Endothelial cell of umbilical vein (primary cell): ENCODE data around the gene ZC3H18. TPM values are rescaled to one million over a fixed set of nuclear protein-coding genes. Genes with fewer than 3 reads are reported as not detected.

Experiments used
- BruUV-seq: library from RNA; stranded (reverse); fragments of 400-500 nt; replicated peaks from 2 replicates; lab custom pipeline; 2021; lab: Mats Ljungman, UMichigan
- CTCF ChIA-PET: fragments of 300-600, 350-600 bp; sonication (Branson Sonifier 250); formaldehyde crosslinking; loops from one replicate; lab custom pipeline; 2021; ENCODE audit warnings: antibody characterized with exemption, inconsistent platforms; lab: Charles Lee
- POLR2A ChIA-PET: fragments of 300-600, 350-600 bp; sonication (Branson Sonifier 250); formaldehyde crosslinking; loops from one replicate; lab custom pipeline; 2021; ENCODE audit warnings: antibody characterized with exemption, inconsistent platforms; lab: Charles Lee
- DNase-seq: peaks from one replicate; pipeline ENCODE4 v3.0.0-alpha.2; 2011; ENCODE audit warnings: low read depth, low spot score
- FAIRE-seq: peaks from 2 replicates; lab custom pipeline; 2011; peaks lifted over from hg19 to GRCh38; lab: Jason Lieb, UNC
- H2AFZ ChIP-seq: 2 replicates; pipeline ENCODE4 v1.6.0; 2012; ENCODE audit warnings: low read depth, low read length, control low read depth, inconsistent platforms
- H3K27ac ChIP-seq: 2 replicates; pipeline ENCODE4 v1.5.1; 2011; ENCODE audit warnings: low read depth, mild to moderate bottlenecking, control low read depth, low read length, moderate library complexity; ENCODE audit not compliant: insufficient read depth
- H3K27me3 ChIP-seq, 2 experiments: 2 replicates each; pipeline versions ENCODE4 v1.6.0 to v1.6.1; 2011; ENCODE audit warnings: low read length in 2 of 2, mixed read lengths in 1 of 2; ENCODE audit not compliant: control insufficient read depth in 2 of 2, insufficient read depth in 2 of 2
- H3K36me3 ChIP-seq, 2 experiments: 2 replicates in 1 of 2; 3 replicates in 1 of 2; pipeline ENCODE4 v1.5.1; 2011; ENCODE audit warnings: low read length in 2 of 2, mild to moderate bottlenecking in 1 of 2, moderate library complexity in 1 of 2; ENCODE audit not compliant: control insufficient read depth in 2 of 2, insufficient read depth in 2 of 2; ENCODE audit errors: extremely low read depth in 1 of 2
- H3K4me1 ChIP-seq: 3 replicates; pipeline ENCODE4 v1.5.1; 2011; ENCODE audit warnings: mild to moderate bottlenecking, low read length; ENCODE audit not compliant: control insufficient read depth, insufficient read depth; ENCODE audit errors: extremely low read depth
- H3K4me2 ChIP-seq: 2 replicates; pipeline ENCODE4 v1.6.1; 2011; ENCODE audit warnings: low read length, control low read depth, mixed read lengths; ENCODE audit not compliant: insufficient read depth
- H3K4me3 ChIP-seq, 3 experiments: fragments of 200-600 bp in 1 of 3; sonication (generic), shearing (Covaris generic) in 1 of 3; replicated peaks in 1 of 3; 2 replicates each; pipeline ENCODE4 v1.5.1; 2011 to 2016; ENCODE audit warnings: control low read depth in 3 of 3, low read length in 3 of 3, mild to moderate bottlenecking in 2 of 3, inconsistent platforms in 1 of 3, low read depth in 1 of 3, moderate library complexity in 1 of 3; ENCODE audit not compliant: insufficient read depth in 1 of 3
- H3K79me2 ChIP-seq: 2 replicates; pipeline ENCODE4 v1.6.0; 2012; ENCODE audit warnings: low read length, inconsistent platforms; ENCODE audit not compliant: control insufficient read depth, insufficient read depth
- H3K9ac ChIP-seq: replicated peaks from 2 replicates; pipeline ENCODE3; 2011; ENCODE audit warnings: low read length, control low read depth; ENCODE audit not compliant: insufficient read depth; ENCODE audit errors: extremely low read depth
- H3K9me1 ChIP-seq: replicated peaks from 3 replicates; pipeline ENCODE4 v1.6.0; 2011; ENCODE audit warnings: mild to moderate bottlenecking, low read length; ENCODE audit not compliant: control insufficient read depth, insufficient read depth; ENCODE audit errors: extremely low read depth
- H3K9me3 ChIP-seq: replicated peaks from 2 replicates; pipeline ENCODE4 v1.5.1; 2012; ENCODE audit warnings: low read length, inconsistent platforms; ENCODE audit not compliant: control insufficient read depth, insufficient read depth
- H4K20me1 ChIP-seq: replicated peaks from 2 replicates; pipeline ENCODE3; 2011; ENCODE audit warnings: mild to moderate bottlenecking, low read length; ENCODE audit not compliant: control insufficient read depth, insufficient read depth; ENCODE audit errors: extremely low read depth
- CTCF ChIP-seq, 2 donors: IDR thresholded peaks; 1 replicate in 1 of 2; 2 replicates in 1 of 2; pipeline ENCODE4 v1.5.1; 2011; ENCODE audit warnings: low read length in 2 of 2, mild to moderate bottlenecking in 2 of 2, moderate library complexity in 2 of 2, control low read depth in 1 of 2, inconsistent platforms in 1 of 2, low read depth in 1 of 2; ENCODE audit not compliant: insufficient read depth in 1 of 2; ENCODE audit errors: extremely low read depth in 1 of 2
- EZH2 ChIP-seq: IDR thresholded peaks from 2 replicates; pipeline ENCODE4 v1.6.1; 2012; ENCODE audit warnings: borderline replicate concordance, low read depth, mild to moderate bottlenecking, moderate library complexity, low read length, inconsistent platforms; ENCODE audit not compliant: severe bottlenecking
- FOS ChIP-seq: IDR thresholded peaks from 2 replicates; pipeline ENCODE4 v1.6.1; 2011; ENCODE audit warnings: mild to moderate bottlenecking, low read length, moderate library complexity, borderline replicate concordance; ENCODE audit not compliant: insufficient read depth
- GATA2 ChIP-seq: IDR thresholded peaks from 2 replicates; pipeline ENCODE4 v1.7.0; 2011; ENCODE audit warnings: low read depth, mild to moderate bottlenecking, moderate library complexity, mixed read lengths, low read length; ENCODE audit not compliant: insufficient read length, insufficient read depth
- JUN ChIP-seq: IDR thresholded peaks from 2 replicates; pipeline ENCODE4 v1.6.1; 2011; ENCODE audit warnings: borderline replicate concordance, low read depth; ENCODE audit not compliant: insufficient read length, insufficient read depth
- MAX ChIP-seq: IDR thresholded peaks from 2 replicates; pipeline ENCODE4 v1.6.1; 2011; ENCODE audit not compliant: insufficient read depth, insufficient read length
- MYC ChIP-seq: IDR thresholded peaks from one replicate; pipeline ENCODE4 v1.6.1; 2011; ENCODE audit warnings: mild to moderate bottlenecking, low read depth, low read length
- POLR2A ChIP-seq: IDR thresholded peaks from 2 replicates; pipeline ENCODE4 v1.6.1; 2012; ENCODE audit warnings: low read depth, mild to moderate bottlenecking, control low read depth, low read length
- POLR2AphosphoS5 ChIP-seq: IDR thresholded peaks from 2 replicates; pipeline ENCODE4 v1.6.1; 2012; ENCODE audit warnings: low read depth, mild to moderate bottlenecking, control low read depth, low read length, moderate library complexity; ENCODE audit not compliant: insufficient read depth
- dilution Hi-C: fragments of 300-500 bp; cut with MboI; formaldehyde crosslinking; loops from one replicate; pipeline ENCODE4 v1.15.0; 2019; ENCODE audit warnings: low sequenced_read_pairs; ENCODE audit not compliant: extremely low pct_ligation_motif_present
- intact Hi-C: fragments of 100-400 bp; cut with micrococcal nuclease; formaldehyde crosslinking; loops from one replicate; pipeline ENCODE4 v1.10.0; 2022
- polyA plus RNA-seq, 4 experiments: library from polyadenylated mRNA; depleted of rRNA in 3 of 4; stranded (reverse) in 3 of 4; unstranded in 1 of 4; fragments of >200 nt; gene quantifications; 2 replicates each; pipeline versions ENCODE4 v1.2.1 to v1.2.3, GENCODE V29; 2011 to 2012; ENCODE audit warnings: missing spikeins in 1 of 4
- total RNA-seq: library from RNA; stranded (reverse); gene quantifications from 2 replicates; pipeline ENCODE4 v1.2.3, GENCODE V29; 2021

ZC3H18 gene
- total and polyA plus RNA-seq, 2 donors (not counting 3 experiments of a cell fraction or from before 2014, with no cell fraction given) = 12.1 to 52.8 TPM

- H3K4me2 ChIP-seq = no peak overlapping the region
- CTCF ChIA-PET = interaction anchor here (1.2 kb wide), 1 partner anchor 18 kb away, joined by 4 read pairs; no protein-coding TSS in a partner anchor
- no peaks in the 10 kb centered on the region for H3K27me3 ChIP-seq
- DNase-seq (no peak), FAIRE-seq (no peak)
- H3K9ac ChIP-seq = no peak overlapping the region
- no peak overlapping the region for H3K4me3 ChIP-seq
- BruUV-seq = no TSS peak
- peaks cover 4% of the 10 kb centered on the region for H3K79me2 ChIP-seq
- H2AFZ ChIP-seq = no peak overlapping the region
- dilution Hi-C loops = no loop called here
- H3K9me1 ChIP-seq = no peaks in the 10 kb centered on the region
- H3K36me3 ChIP-seq = peaks cover 0 to 33% of the 10 kb centered on the region in 2 experiments
- no peak overlapping the region for H3K27ac ChIP-seq
- intact Hi-C loops = no loop called here
- TF ChIP-seq GATA2 (no peak), MAX (no peak), CTCF (IDR thresholded peaks at IDR 0.05; ENCODE audit: extremely low read depth in 1 of 2, insufficient read depth in 1 of 2, low read depth in 1 of 2, low read length in 2 of 2) (no peak), MYC (no peak), POLR2AphosphoS5 (no peak), EZH2 (no peak), POLR2A (no peak), JUN (no peak), FOS (no peak)
- POLR2A ChIA-PET = no interaction called here
- no peaks in the 10 kb centered on the region for H4K20me1 ChIP-seq
- no peaks in the 10 kb centered on the region for H3K9me3 ChIP-seq
- no peaks in the 10 kb centered on the region for H3K4me1 ChIP-seq
These were observed 41.0 kb downstream of the ZC3H18 start for GRCh38 chr16:88610909-88611812.
